ENCODE data around the gene DCLK1.

DNA sequence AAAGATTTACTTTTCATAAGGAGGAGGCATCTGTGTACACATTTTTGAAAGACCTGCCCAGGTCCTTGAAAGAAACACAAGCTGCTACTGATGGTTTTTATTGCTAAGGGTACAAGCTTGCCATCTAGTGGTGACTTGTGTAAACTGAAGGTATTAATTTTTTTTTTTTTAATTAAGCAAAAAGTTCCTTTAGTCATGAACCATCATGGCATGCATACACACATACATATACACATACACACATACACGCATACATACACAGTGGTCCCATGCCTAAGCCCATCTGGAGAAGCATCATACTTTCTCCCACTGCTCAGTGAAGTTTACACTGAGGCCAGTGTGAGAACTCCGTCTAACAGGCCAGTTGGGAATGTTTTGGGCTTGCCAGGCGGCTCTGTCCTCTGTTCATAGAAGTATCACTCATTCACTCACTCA is 312.5 kb downstream of the DCLK1 start:
- TF ChIP-seq, protein P1, sequence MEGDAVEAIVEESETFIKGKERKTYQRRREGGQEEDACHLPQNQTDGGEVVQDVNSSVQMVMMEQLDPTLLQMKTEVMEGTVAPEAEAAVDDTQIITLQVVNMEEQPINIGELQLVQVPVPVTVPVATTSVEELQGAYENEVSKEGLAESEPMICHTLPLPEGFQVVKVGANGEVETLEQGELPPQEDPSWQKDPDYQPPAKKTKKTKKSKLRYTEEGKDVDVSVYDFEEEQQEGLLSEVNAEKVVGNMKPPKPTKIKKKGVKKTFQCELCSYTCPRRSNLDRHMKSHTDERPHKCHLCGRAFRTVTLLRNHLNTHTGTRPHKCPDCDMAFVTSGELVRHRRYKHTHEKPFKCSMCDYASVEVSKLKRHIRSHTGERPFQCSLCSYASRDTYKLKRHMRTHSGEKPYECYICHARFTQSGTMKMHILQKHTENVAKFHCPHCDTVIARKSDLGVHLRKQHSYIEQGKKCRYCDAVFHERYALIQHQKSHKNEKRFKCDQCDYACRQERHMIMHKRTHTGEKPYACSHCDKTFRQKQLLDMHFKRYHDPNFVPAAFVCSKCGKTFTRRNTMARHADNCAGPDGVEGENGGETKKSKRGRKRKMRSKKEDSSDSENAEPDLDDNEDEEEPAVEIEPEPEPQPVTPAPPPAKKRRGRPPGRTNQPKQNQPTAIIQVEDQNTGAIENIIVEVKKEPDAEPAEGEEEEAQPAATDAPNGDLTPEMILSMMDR (IDR thresholded peaks at IDR 0.05; ENCODE audit: low read depth, low read length, missing input control), result peak; percentile 53
- TF ChIP-seq, protein P2, sequence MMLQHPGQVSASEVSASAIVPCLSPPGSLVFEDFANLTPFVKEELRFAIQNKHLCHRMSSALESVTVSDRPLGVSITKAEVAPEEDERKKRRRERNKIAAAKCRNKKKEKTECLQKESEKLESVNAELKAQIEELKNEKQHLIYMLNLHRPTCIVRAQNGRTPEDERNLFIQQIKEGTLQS (IDR thresholded peaks at IDR 0.05), result no peak
- TF ChIP-seq, protein P3, sequence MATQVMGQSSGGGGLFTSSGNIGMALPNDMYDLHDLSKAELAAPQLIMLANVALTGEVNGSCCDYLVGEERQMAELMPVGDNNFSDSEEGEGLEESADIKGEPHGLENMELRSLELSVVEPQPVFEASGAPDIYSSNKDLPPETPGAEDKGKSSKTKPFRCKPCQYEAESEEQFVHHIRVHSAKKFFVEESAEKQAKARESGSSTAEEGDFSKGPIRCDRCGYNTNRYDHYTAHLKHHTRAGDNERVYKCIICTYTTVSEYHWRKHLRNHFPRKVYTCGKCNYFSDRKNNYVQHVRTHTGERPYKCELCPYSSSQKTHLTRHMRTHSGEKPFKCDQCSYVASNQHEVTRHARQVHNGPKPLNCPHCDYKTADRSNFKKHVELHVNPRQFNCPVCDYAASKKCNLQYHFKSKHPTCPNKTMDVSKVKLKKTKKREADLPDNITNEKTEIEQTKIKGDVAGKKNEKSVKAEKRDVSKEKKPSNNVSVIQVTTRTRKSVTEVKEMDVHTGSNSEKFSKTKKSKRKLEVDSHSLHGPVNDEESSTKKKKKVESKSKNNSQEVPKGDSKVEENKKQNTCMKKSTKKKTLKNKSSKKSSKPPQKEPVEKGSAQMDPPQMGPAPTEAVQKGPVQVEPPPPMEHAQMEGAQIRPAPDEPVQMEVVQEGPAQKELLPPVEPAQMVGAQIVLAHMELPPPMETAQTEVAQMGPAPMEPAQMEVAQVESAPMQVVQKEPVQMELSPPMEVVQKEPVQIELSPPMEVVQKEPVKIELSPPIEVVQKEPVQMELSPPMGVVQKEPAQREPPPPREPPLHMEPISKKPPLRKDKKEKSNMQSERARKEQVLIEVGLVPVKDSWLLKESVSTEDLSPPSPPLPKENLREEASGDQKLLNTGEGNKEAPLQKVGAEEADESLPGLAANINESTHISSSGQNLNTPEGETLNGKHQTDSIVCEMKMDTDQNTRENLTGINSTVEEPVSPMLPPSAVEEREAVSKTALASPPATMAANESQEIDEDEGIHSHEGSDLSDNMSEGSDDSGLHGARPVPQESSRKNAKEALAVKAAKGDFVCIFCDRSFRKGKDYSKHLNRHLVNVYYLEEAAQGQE (IDR thresholded peaks at IDR 0.05), result no peak
- TF ChIP-seq RAD21 (IDR thresholded peaks at IDR 0.05) (peak; percentile 62 to 70), HNF4A (conservative IDR thresholded peaks at IDR 0.05) (no peak), RXRA (IDR thresholded peaks at IDR 0.05) (no peak)
- TF ChIP-seq, protein P4, sequence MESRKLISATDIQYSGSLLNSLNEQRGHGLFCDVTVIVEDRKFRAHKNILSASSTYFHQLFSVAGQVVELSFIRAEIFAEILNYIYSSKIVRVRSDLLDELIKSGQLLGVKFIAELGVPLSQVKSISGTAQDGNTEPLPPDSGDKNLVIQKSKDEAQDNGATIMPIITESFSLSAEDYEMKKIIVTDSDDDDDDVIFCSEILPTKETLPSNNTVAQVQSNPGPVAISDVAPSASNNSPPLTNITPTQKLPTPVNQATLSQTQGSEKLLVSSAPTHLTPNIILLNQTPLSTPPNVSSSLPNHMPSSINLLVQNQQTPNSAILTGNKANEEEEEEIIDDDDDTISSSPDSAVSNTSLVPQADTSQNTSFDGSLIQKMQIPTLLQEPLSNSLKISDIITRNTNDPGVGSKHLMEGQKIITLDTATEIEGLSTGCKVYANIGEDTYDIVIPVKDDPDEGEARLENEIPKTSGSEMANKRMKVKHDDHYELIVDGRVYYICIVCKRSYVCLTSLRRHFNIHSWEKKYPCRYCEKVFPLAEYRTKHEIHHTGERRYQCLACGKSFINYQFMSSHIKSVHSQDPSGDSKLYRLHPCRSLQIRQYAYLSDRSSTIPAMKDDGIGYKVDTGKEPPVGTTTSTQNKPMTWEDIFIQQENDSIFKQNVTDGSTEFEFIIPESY (IDR thresholded peaks at IDR 0.05), result no peak
